SH-SY5Y (cell line): ENCODE measurements around the gene ADARB2.

Experiments
- GATA2 ChIP-seq: IDR thresholded peaks from 2 replicates; pipeline ENCODE4 v1.6.1; 2011; ENCODE audit warnings: mild to moderate bottlenecking, low read depth, low read length
- GATA3 ChIP-seq: IDR thresholded peaks from 2 replicates; pipeline ENCODE4 v1.6.1; 2011; ENCODE audit warnings: low read depth, mild to moderate bottlenecking, low read length, moderate library complexity

Gene ADARB2

DNA sequence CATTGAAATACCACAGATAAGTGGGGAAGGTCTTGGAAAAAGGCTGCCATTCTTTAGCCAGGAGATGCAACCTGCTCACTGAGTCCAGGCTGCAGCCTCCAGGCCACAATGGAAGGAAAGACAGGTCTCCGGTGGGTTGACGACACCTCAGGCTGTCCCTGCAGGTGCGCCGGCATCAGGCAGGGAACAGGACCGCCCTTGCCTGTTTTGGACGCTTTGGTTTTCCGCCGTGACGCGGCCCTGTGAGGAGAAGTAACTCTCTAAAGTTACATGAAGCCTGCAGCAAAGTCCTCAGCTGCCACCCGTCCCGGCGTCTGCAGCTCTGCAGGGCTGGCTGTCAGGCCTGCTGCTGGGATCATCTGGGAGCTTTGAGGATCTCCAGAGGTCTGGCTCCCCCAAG lies 534.1 kb downstream of the ADARB2 start:
- TF ChIP-seq GATA3 (no peak), GATA2 (no peak)

- TF ChIP-seq GATA2 (no peak), GATA3 (no peak)
These were observed 535.0 kb downstream of the ADARB2 start for GRCh38 chr10:1202343-1202742.

DNA sequence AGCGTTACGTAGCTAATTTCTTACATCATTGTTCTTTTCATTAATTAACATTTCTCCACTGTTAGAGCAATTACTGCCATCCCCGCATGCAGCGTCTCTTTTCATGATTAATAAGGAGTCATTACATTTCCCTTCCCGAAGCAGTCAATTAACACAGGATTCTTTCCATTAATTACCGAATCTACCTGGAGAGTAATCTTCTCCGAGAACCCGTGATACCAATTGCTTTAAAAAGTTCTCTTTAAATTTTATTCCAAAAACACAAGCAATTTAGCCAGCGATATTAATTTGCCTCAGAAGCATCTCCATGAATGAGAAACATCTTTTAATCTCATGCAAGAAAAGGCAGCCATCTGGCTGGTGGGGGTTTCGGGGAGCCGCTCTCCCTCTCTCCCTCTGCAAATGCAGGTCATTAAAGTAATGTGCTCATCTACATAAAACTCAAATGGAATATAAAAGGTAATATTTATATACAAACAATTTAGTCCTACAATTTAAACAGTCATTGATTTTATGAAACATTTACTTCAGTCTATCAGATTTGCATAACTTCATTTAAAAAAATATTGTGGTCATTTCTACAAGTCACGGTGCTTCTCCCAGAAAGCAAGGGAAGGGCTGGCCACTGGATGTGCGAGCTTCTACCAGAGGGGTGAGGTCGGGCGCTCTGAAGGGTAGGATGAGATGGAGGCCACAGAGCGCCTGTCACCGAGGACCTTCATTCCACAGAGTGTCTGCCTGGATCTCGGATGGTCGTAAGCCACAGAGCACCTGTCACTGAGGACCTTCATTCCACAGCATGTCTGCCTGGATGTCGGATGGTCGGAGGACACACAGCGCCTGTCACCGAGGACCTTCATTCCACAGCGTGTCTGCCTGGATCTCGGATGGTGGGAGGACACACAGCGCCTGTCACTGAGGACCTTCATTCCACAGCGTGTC lies 536.2 kb downstream of the ADARB2 start:
- TF ChIP-seq GATA2 (no peak), GATA3 (no peak)

GRCh38 chr10:1199897-1200721 lies 537.2 kb downstream of the ADARB2 start:
- TF ChIP-seq GATA3 (no peak), GATA2 (no peak)

- TF ChIP-seq GATA2, result no peak
- no peak for TF ChIP-seq GATA3
These were observed 538.0 kb downstream of the ADARB2 start for GRCh38 chr10:1199345-1199673.

- no peak for TF ChIP-seq GATA2
These were observed 538.6 kb downstream of the ADARB2 start for GRCh38 chr10:1198453-1199344.

DNA sequence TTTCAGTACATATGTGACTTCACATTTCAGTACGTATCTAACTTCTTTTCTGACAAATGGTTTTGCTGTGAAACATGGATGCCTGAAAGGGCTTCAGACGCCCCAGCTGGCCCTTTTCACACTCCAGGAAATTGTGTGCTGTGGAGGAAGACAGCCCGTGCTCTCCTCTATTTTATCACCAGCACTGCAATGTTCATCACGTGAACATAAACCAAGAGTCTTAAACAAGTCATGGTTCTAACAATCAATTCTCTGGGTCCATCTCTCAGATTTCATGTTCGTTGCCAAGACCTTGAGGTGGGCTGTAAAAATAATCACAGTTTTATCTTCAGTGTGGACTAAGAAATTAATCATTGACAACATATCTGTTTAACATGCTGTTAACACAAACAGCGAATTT lies 539.9 kb downstream of the ADARB2 start:
- TF ChIP-seq GATA3, result no peak
- TF ChIP-seq GATA2, result no peak

- TF ChIP-seq GATA2 (no peak), GATA3 (no peak)
These were observed 540.7 kb downstream of the ADARB2 start for GRCh38 chr10:1196656-1197055.

- TF ChIP-seq GATA2 (no peak), GATA3 (no peak)
These were observed 541.5 kb downstream of the ADARB2 start for GRCh38 chr10:1195828-1196227.

- TF ChIP-seq GATA2 (no peak), GATA3 (no peak)
These were observed 543.2 kb downstream of the ADARB2 start for GRCh38 chr10:1194161-1194560.

DNA sequence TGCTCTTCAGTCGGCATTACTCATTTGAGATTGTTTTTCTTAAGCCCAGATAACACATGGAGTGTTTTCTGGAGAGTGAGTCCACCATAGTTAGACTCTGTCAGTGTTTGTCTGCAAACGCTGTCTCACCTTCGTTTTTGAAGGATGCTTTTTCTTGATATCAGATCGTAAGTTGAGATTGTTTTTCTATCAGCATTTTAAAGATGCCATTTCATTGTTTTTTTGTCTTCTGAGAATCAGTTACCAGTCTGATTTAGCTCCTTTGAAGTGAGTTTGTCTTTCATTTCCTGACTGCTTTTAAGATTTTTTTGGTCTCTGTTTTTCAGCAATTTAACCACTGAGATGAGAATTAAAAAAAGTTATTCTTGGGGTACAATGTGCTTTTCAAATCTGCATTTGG lies 543.8 kb downstream of the ADARB2 start:
- TF ChIP-seq GATA3, result no peak
- TF ChIP-seq GATA2, result no peak

GRCh38 chr10:1191752-1192151 lies 545.6 kb downstream of the ADARB2 start:
- peak; percentile 34; the same call in 1 of the 2 replicates for TF ChIP-seq GATA2
- TF ChIP-seq GATA3, result no peak

- no peak for TF ChIP-seq GATA3
- TF ChIP-seq GATA2, result no peak
These were observed 546.4 kb downstream of the ADARB2 start for GRCh38 chr10:1190791-1191490.

DNA sequence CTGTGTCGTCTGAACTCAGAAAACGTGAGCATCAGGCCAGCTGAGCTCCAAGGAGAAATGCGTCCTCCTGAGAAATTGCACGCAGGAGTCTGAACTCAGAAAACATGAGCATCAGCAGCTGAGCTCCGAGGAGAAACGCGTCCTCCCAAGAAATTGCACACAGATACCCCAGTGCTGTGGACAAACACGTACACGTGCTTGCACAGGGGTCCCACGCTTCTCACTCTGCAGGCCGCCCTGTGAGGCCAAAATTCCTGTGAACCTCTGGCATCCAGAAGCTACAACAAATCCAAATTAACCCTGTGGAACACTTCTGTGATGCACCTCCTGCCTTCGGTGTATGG lies 547.3 kb downstream of the ADARB2 start:
- TF ChIP-seq GATA3 (no peak), GATA2 (no peak)
